Hepatocyte (in vitro differentiated cells): ENCODE measurements around the gene ADAMTSL1.

Experiments
- EZH2phosphoT487 ChIP-seq: fragments of 200-600 bp; sonication (generic); IDR thresholded peaks from one replicate; pipeline ENCODE4 v1.6.1; 2018; ENCODE audit warnings: antibody characterized with exemption, mild to moderate bottlenecking, low read depth, moderate library complexity; ENCODE audit not compliant: unreplicated experiment, severe bottlenecking
- TF ChIP-seq, protein P1 (sequence below): fragments of 200-600 bp; sonication (generic); IDR thresholded peaks from 2 replicates; pipeline ENCODE4 v1.5.1; 2016; ENCODE audit warnings: antibody characterized with exemption, mild to moderate bottlenecking; ENCODE audit not compliant: poor library complexity

DNA sequence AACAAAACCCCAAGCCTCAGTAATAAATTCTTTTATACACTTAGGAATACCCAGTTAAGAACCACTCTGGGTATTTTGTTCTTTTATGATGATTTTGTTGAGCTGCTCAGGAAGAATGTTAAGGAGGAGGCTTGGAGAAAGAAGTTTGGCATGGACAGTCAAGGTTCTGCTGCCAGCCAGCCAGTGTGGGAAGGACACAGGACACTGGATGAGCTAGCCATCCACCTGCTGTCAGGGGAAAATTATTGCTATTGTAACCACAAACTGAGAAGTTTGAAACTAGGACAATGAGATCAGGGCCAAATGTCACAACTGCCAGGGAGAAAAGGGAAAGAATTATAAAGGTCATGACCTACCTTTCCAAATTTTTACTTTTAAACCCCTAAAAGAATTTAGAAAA is 25.9 kb upstream of the ADAMTSL1 start:
- TF ChIP-seq, protein P1, sequence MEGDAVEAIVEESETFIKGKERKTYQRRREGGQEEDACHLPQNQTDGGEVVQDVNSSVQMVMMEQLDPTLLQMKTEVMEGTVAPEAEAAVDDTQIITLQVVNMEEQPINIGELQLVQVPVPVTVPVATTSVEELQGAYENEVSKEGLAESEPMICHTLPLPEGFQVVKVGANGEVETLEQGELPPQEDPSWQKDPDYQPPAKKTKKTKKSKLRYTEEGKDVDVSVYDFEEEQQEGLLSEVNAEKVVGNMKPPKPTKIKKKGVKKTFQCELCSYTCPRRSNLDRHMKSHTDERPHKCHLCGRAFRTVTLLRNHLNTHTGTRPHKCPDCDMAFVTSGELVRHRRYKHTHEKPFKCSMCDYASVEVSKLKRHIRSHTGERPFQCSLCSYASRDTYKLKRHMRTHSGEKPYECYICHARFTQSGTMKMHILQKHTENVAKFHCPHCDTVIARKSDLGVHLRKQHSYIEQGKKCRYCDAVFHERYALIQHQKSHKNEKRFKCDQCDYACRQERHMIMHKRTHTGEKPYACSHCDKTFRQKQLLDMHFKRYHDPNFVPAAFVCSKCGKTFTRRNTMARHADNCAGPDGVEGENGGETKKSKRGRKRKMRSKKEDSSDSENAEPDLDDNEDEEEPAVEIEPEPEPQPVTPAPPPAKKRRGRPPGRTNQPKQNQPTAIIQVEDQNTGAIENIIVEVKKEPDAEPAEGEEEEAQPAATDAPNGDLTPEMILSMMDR: no peak
- no peak for TF ChIP-seq EZH2phosphoT487
